Embryonic facial prominence (tissue), 1 donor: Measurements from ENCODE around the gene PTOV1.

Experiments used
- DNase-seq: peaks from one replicate; pipeline ENCODE4 v3.0.0-alpha.2; 2016; ENCODE audit errors: extremely low spot score

Gene PTOV1

GRCh38 chr19:49850487-49851342 is at the start of gene PTOV1:
TSS of gene PTOV1 (plus strand) at chr19:49851159.
- DNase-seq: peak; percentile 77

- DNase-seq: no peak
Observed at GRCh38 chr19:49801401-49801888, 49.5 kb upstream of the PTOV1 start.

GRCh38 chr19:49801966-49802661 is 48.8 kb upstream of the PTOV1 start:
- DNase-seq: peak; percentile 69

GRCh38 chr19:49802836-49803528 is 48.0 kb upstream of the PTOV1 start:
- DNase-seq: no peak

GRCh38 chr19:49803529-49803856 is 47.5 kb upstream of the PTOV1 start:
- DNase-seq: no peak

DNA sequence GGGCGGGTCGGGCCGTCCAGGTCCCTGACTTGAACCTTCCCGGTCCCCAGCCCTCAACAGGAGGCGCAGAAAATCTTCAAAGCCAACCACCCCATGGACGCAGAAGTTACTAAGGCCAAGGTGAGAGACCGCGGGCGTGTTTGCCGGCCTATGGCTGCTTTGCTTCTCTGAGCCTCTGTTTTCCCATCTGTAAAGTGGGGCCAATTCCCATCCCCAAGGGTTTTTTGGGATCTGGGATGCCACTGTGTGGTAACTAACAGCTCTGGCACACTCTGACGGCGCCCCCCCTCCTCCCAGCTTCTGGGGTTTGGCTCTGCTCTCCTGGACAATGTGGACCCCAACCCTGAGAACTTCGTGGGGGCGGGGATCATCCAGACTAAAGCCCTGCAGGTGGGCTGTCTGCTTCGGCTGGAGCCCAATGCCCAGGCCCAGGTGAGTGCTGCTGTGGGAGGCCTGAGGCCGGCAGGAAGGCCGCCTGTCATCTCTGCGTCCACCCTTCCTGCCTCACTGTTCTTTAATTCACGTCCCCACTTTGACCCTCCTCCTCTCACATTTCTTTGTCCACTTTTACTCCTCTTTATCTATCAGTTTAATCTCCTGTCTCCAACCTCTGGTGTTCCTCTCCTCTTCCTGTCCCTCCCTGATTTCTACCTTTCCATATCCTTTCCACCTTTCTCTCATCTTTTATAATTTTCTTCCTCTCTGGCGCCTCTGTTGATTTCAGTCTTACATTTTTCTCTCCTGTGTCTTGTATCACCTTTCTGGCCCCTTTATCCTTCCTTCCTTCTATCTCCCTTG is 44.9 kb upstream of the PTOV1 start:
- no peak for DNase-seq

GRCh38 chr19:49806620-49806959 is 44.4 kb upstream of the PTOV1 start:
- DNase-seq: no peak

GRCh38 chr19:49807058-49807903 is 43.7 kb upstream of the PTOV1 start:
- DNase-seq: no peak

DNA sequence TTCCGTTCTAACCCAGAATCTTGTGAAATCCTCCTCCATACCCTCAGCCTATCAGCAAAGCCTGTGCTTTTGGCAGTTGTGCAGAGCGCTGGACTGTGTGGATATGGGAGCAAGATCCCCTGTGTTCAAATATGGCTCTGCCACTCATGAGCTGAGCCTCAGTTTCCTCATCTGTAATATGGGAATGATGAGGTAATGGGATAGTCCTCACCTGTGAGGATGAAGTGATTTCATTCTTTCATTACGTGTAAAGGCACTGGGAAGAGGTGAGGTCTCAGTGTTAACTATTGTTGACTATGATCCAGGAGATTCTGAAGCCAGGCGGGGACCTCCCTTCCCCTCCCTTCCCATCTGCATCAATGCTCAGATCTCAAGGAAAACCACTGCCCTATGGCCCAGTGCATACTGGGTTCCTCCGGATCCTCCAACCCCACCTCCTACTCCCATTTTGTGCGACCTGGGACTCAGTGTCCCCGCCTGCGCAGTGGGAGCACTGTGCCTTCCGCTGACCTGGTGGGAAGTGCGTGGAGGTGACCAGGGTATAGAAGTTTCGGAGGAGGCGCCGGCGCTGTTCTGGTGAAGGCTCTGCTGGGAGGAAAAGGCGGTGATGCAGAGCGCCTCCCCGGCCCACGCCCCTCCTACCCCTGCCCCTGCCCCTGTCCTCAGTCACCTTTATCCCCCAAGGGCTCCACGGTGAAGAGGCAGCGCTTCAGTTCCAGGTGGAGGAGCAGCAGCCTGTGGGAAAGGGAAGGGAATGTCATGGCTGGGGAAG is 42.9 kb upstream of the PTOV1 start:
- no peak for DNase-seq

DNA sequence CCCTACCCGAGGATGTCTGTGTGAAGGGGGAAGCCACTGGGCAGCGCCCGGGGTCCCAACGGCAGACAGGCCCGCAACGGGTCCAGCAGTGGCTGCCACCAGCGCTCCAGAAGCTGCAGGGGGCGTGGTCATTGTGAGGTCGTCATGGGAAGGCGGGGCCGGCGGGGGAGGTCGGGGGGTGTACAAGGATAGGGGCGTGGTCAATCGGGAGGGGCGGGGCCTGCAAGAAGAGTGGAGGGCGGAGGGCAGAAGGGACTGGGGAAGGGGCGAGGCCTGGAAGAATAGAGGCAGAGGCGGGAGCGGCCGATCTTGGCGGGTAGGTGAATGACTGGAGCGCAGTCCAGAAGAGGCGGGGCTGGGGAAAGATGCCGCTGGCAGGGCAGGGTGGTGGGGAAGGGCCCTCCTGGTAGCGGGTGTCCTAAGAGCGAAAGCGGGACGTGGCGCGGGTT is 42.2 kb upstream of the PTOV1 start:
- DNase-seq: peak; percentile 89

- DNase-seq: no peak
Observed at GRCh38 chr19:49809160-49809940, 41.6 kb upstream of the PTOV1 start.

- no peak for DNase-seq
Observed at GRCh38 chr19:49809941-49810389, 41.0 kb upstream of the PTOV1 start.

- DNase-seq: no peak
Observed at GRCh38 chr19:49811328-49811727, 39.6 kb upstream of the PTOV1 start.

- DNase-seq: no peak
Observed at GRCh38 chr19:49812452-49812996, 38.4 kb upstream of the PTOV1 start.

DNA sequence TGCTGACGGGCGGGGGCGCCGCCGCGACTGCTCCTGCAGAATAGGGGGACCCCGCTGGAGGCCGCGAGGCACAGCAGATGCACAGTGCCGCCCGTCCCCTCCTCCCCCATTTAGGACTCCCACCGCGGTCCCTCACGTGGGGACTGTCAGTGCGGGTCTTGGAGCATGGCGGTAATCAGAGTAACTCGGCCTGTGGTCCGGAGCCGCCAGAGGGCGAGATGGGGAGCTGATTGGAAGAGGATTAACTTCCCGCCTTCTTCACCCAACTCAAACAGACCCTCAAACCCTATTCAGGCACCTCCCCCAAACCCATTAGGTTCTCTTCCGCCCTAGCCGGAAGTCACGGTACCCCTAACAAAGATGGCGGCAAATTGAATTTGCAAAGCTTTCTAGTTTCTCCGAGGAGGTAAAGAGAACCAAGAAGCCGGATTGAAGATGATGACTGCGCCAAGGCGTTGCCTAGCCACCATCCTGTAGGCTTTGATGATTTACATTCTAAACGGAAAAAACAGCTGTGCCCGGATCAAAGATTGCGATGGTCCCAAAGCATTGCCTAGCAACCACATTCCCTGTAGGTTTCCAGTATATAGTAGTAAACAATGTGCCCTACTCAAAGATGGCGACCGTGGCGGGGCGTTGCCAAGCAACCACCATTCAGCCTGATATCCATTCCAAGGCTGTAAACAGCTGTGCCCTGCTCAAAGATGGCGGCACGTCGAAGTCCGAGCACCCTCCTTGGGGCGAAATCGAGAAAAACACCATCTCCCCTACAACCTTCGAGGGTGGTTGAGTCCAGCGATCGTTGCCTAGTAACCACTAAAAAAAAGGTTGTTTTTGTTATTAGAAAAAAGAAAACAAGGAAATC is 37.7 kb upstream of the PTOV1 start, which contains the start of gene FUZ:
TSS of gene FUZ (minus strand) at position 296 of the 865 bp plus-strand sequence. CDS start at position 110, 186 bp downstream.
- DNase-seq: peak; percentile 98

- DNase-seq: no peak
Observed at GRCh38 chr19:49814010-49814409, 36.9 kb upstream of the PTOV1 start.

DNA sequence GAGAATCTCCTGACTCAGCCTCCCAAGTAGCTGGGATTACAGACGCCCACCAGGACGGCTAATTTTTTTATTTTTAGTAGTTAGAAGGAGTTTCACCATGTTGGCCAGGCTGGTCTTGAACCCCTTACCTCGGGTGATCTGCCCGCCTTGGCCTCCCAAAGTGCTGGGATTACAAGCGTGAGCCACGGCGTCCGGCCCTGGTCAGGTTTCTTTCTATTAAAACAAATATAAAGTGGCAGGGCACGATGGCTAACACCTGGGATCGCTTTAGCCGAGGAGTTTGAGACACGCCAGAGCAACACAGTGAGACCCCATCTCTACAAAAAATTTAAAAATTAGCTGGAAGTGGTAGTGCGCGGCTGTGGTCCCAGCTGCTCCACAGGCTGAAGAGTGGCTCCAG is 34.4 kb upstream of the PTOV1 start:
- no peak for DNase-seq
